ENCODE results near the gene TAF11. TPM values are rescaled to one million over a fixed set of nuclear protein-coding genes. Genes with fewer than 3 reads are reported as not detected.

The TAF11 gene
- total and polyA plus RNA-seq, 2 donors (not counting 3 experiments of a cell fraction or from before 2014, with no cell fraction given): 30.7 to 37.1 TPM

DNA sequence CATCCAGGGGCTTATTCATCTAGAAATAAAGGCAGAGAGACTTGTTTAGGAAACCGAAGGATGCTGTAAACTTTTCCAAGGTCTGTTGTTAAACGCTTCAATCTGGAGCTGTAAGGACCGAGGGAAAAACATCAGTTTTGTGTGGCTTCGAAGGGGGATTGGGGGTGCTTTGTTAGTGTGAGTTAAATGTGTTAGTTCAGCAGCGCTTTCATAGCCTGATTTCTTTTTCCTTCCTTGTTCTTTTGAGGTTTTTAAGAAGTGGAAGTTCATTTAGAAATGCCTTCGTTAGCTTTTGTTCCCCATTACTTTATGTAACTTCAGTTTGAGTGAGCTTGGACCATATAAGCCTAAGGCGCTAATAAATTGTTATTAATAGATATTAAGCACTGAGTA, 2.7 kb upstream of the TAF11 start:
- H3K36me3 ChIP-seq (ENCODE audit: control insufficient read depth in 2 of 2, extremely low read depth in 1 of 2, insufficient read depth in 2 of 2, low read length in 2 of 2): no peaks in the 10 kb centered on the region
- H3K4me2 ChIP-seq (ENCODE audit: insufficient read depth, low read length): peak overlapping the region; percentile 70
- H3K4me3 ChIP-seq (replicated peaks in 1 of 3; ENCODE audit: insufficient read depth in 1 of 3, low read depth in 1 of 3, low read length in 3 of 3): no peak overlapping the region
- no peaks in the 10 kb centered on the region for H3K27me3 ChIP-seq (ENCODE audit: control insufficient read depth in 2 of 2, insufficient read depth in 2 of 2, low read length in 2 of 2)
- ChIA-PET POLR2A (no interaction called here), CTCF (interaction anchor here (0.7 to 2.1 kb wide), 4 partner anchors 11 to 249 kb away, joined by 3 to 6 read pairs (median 3); no protein-coding TSS in a partner anchor)
- no peaks in the 10 kb centered on the region for H3K9me3 ChIP-seq (replicated peaks; ENCODE audit: control insufficient read depth, insufficient read depth, low read length)
- no peak for FAIRE-seq
- BruUV-seq (replicated peaks): no TSS peak
- no peak for DNase-seq (ENCODE audit: low read depth, low spot score)
- H3K4me1 ChIP-seq (ENCODE audit: control insufficient read depth, extremely low read depth, insufficient read depth, low read length): peaks cover 14% of the 10 kb centered on the region
- intact Hi-C loops (cut with micrococcal nuclease): loop anchor here (10.0 kb wide), 1 partner anchor 64 kb away; no protein-coding TSS in a partner anchor
- TF ChIP-seq, protein P1, sequence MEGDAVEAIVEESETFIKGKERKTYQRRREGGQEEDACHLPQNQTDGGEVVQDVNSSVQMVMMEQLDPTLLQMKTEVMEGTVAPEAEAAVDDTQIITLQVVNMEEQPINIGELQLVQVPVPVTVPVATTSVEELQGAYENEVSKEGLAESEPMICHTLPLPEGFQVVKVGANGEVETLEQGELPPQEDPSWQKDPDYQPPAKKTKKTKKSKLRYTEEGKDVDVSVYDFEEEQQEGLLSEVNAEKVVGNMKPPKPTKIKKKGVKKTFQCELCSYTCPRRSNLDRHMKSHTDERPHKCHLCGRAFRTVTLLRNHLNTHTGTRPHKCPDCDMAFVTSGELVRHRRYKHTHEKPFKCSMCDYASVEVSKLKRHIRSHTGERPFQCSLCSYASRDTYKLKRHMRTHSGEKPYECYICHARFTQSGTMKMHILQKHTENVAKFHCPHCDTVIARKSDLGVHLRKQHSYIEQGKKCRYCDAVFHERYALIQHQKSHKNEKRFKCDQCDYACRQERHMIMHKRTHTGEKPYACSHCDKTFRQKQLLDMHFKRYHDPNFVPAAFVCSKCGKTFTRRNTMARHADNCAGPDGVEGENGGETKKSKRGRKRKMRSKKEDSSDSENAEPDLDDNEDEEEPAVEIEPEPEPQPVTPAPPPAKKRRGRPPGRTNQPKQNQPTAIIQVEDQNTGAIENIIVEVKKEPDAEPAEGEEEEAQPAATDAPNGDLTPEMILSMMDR (IDR thresholded peaks at IDR 0.05; ENCODE audit: extremely low read depth in 1 of 2, insufficient read depth in 1 of 2, low read depth in 1 of 2, low read length in 2 of 2): no peak
- TF ChIP-seq, protein P2, sequence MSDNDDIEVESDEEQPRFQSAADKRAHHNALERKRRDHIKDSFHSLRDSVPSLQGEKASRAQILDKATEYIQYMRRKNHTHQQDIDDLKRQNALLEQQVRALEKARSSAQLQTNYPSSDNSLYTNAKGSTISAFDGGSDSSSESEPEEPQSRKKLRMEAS (IDR thresholded peaks at IDR 0.05; ENCODE audit: insufficient read depth, insufficient read length): no peak
- TF ChIP-seq EZH2 (IDR thresholded peaks at IDR 0.05; ENCODE audit: borderline replicate concordance, low read depth, low read length, severe bottlenecking): no peak
- no peak for TF ChIP-seq MYC (IDR thresholded peaks at IDR 0.05; ENCODE audit: low read depth, low read length)
- no peak for TF ChIP-seq POLR2AphosphoS5 (IDR thresholded peaks at IDR 0.05; ENCODE audit: insufficient read depth, low read depth, low read length)
- TF ChIP-seq JUN (IDR thresholded peaks at IDR 0.05; ENCODE audit: borderline replicate concordance, insufficient read depth, insufficient read length, low read depth): no peak
- TF ChIP-seq GATA2 (IDR thresholded peaks at IDR 0.05; ENCODE audit: insufficient read depth, insufficient read length, low read depth, low read length): no peak
- no peak for TF ChIP-seq POLR2A (IDR thresholded peaks at IDR 0.05; ENCODE audit: low read depth, low read length)
- dilution Hi-C loops (cut with MboI; ENCODE audit: extremely low pct_ligation_motif_present, low sequenced_read_pairs): no loop called here
- H3K79me2 ChIP-seq (ENCODE audit: control insufficient read depth, insufficient read depth, low read length): peaks cover 17% of the 10 kb centered on the region
- H2AFZ ChIP-seq (ENCODE audit: low read depth, low read length): no peak overlapping the region
- H3K9ac ChIP-seq (replicated peaks; ENCODE audit: extremely low read depth, insufficient read depth, low read length): no peak overlapping the region
- H3K27ac ChIP-seq (ENCODE audit: insufficient read depth, low read depth, low read length): no peak overlapping the region
- H4K20me1 ChIP-seq (replicated peaks; ENCODE audit: control insufficient read depth, extremely low read depth, insufficient read depth, low read length): no peaks in the 10 kb centered on the region
- no peaks in the 10 kb centered on the region for H3K9me1 ChIP-seq (replicated peaks; ENCODE audit: control insufficient read depth, extremely low read depth, insufficient read depth, low read length)

Measured in endothelial cell of umbilical vein (primary cell).